ENCODE results near the gene SND1.

DNA sequence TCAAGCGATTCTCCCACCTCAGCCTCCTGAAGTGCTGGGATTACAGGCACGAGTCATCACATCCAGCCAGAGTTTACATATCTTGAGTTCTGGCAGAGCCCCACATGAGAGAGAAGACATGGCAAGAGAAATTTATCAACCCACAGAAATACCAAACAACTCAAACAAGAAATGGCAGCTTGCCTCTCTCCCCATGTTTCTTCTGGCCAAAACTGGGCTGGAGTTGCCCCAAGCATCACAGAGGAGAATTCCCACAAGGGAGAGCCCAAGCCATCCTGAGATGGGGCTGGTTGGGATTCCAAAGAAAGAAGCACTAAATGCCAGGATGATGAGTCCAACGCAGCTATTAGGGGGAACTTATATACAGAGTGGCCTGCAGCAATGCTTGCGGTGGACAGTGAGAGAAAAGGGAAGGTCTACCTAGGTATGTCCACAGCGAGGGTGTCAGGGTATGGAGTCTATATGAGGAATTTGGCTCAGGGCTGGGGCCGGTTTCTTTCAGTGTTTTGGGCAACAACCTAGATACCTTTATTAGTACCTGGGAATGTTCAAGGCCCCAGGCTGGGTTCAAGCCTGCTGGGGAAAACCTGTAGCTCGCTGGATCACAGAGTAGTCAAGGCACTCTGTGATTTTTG lies 19.6 kb upstream of the SND1 start:
- TF ChIP-seq, protein P1, sequence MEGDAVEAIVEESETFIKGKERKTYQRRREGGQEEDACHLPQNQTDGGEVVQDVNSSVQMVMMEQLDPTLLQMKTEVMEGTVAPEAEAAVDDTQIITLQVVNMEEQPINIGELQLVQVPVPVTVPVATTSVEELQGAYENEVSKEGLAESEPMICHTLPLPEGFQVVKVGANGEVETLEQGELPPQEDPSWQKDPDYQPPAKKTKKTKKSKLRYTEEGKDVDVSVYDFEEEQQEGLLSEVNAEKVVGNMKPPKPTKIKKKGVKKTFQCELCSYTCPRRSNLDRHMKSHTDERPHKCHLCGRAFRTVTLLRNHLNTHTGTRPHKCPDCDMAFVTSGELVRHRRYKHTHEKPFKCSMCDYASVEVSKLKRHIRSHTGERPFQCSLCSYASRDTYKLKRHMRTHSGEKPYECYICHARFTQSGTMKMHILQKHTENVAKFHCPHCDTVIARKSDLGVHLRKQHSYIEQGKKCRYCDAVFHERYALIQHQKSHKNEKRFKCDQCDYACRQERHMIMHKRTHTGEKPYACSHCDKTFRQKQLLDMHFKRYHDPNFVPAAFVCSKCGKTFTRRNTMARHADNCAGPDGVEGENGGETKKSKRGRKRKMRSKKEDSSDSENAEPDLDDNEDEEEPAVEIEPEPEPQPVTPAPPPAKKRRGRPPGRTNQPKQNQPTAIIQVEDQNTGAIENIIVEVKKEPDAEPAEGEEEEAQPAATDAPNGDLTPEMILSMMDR (IDR thresholded peaks at IDR 0.05 in 8 of 11, conservative IDR thresholded peaks at IDR 0.05 in 3 of 11), result no peak
- no peak for TF ChIP-seq POLR2AphosphoS5 (IDR thresholded peaks at IDR 0.05)
